HFF-Myc (cell line): Measurements from ENCODE around the gene GPR87.

Source experiments
- DNase-seq: peaks from one replicate; pipeline ENCODE4 v3.0.0-alpha.2; 2011; ENCODE audit warnings: low read depth; ENCODE audit errors: extremely low read depth
- H3K4me3 ChIP-seq: replicated peaks from 2 replicates; pipeline ENCODE4 v1.5.1; 2011; ENCODE audit warnings: low read depth, mild to moderate bottlenecking, control low read depth, low read length
- CTCF ChIP-seq: IDR thresholded peaks from 2 replicates; pipeline ENCODE4 v1.5.1; 2012; ENCODE audit warnings: mild to moderate bottlenecking, low read depth, low read length, control low read depth; ENCODE audit errors: missing control alignments

GPR87 gene

GRCh38 chr3:151316267-151316991 lies at the start of gene GPR87:
Gene GPR87 (minus strand): TSS chr3:151316820. CDS start chr3:151300100, 16,720 bp downstream.
- H3K4me3 ChIP-seq: no peak within 1 kb of the TSS
- no peak for DNase-seq
- no peak for TF ChIP-seq CTCF

- no peak overlapping the region for H3K4me3 ChIP-seq
- TF ChIP-seq CTCF: no peak
- DNase-seq: no peak
Observed at GRCh38 chr3:151362751-151363174, 46.1 kb upstream of the GPR87 start.

- no peak overlapping the region for H3K4me3 ChIP-seq
- DNase-seq: no peak
- TF ChIP-seq CTCF: no peak
Observed at GRCh38 chr3:151357463-151357850, 40.8 kb upstream of the GPR87 start.

GRCh38 chr3:151356794-151357462 lies 40.3 kb upstream of the GPR87 start:
- DNase-seq: no peak
- no peak for TF ChIP-seq CTCF
- no peak overlapping the region for H3K4me3 ChIP-seq

- no peak for TF ChIP-seq CTCF
- no peak overlapping the region for H3K4me3 ChIP-seq
- no peak for DNase-seq
Observed at GRCh38 chr3:151351648-151352047, 35.0 kb upstream of the GPR87 start.

GRCh38 chr3:151351219-151351618 lies 34.6 kb upstream of the GPR87 start:
- TF ChIP-seq CTCF: no peak
- no peak overlapping the region for H3K4me3 ChIP-seq
- DNase-seq: no peak

GRCh38 chr3:151350656-151351055 lies 34.0 kb upstream of the GPR87 start:
- TF ChIP-seq CTCF: no peak
- DNase-seq: no peak
- no peak overlapping the region for H3K4me3 ChIP-seq
